GM19193 (cell line): ENCODE measurements around the gene MGAT3.

Source experiments
- POLR2A ChIP-seq: IDR thresholded peaks from 4 replicates; pipeline ENCODE4 v1.6.1; 2011; ENCODE audit not compliant: insufficient read depth, insufficient read length; ENCODE audit errors: extremely low read depth

Gene MGAT3

DNA sequence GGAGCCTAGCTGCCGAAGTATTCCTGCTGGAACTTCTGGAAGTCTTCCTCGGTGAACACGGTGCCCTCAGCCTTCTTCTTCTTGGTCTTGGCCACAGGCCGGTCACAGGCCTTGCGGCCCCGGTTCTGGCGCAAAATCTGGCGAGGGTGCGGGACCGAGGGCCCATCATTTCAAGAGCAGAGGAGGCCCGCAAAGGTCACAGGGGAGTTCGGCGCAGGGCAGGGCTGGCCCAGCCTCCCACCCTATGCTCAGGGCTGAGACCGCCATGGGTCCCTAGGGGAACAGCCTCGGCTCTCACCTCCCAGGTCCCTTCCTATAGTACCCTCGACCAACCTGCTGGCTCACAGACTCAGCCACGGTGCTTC, 72.7 kb downstream of the MGAT3 start:
- no peak for TF ChIP-seq POLR2A

DNA sequence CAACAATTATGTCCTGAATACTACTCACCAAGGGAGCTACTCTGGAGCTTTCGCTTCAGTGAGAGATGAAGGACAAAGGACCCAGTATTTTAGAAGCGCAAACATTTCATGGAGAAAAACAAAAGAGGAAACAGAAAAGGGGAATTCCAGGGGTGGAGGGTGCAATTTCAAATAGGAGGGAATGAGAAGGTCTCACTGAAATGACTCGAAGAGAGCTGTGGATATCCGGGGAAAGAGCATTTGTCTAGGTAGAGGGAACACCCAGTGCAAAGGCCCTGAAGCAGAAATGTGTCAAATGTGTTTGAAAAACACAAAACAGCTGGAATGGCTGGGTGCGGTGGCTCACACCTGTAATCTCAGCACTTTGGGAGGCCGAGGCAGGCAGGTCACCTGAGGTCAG, 73.3 kb downstream of the MGAT3 start:
- TF ChIP-seq POLR2A, result no peak

- no peak for TF ChIP-seq POLR2A
Measured at GRCh38 chr22:39530692-39531331, 74.0 kb downstream of the MGAT3 start.

GRCh38 chr22:39532215-39533073, 75.6 kb downstream of the MGAT3 start, which contains the start of gene RPS19BP1:
TSS of gene RPS19BP1 (minus strand) at chr22:39532748. CDS start at chr22:39532738, 10 bp downstream.
- TF ChIP-seq POLR2A, result peak; percentile 98

DNA sequence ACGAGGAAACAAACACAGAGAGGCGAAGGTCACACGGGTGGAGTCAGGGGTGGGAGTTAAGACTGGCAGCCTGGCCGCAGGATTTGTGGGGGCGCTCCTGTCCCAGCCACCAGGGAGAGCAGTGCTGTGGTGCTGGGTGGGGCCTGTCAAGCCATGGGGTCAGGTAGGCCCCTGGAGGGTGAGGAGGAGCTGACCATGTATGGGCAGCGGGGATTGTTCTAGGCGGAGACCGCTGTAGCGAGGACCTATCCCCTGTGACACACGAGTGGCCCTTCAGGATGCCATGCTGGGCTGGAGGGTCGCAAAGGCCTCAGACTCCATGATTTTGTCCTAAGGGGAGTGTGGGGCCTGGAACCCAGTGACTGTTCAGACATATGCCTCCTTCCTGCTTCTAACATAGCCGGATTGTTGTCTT, 77.3 kb downstream of the MGAT3 start:
- no peak for TF ChIP-seq POLR2A

- TF ChIP-seq POLR2A, result no peak
Measured at GRCh38 chr22:39534591-39535356, 78.0 kb downstream of the MGAT3 start.

- TF ChIP-seq POLR2A, result no peak
Measured at GRCh38 chr22:39535357-39535725, 78.5 kb downstream of the MGAT3 start.

- TF ChIP-seq POLR2A, result no peak
Measured at GRCh38 chr22:39535831-39536449, 79.1 kb downstream of the MGAT3 start.

GRCh38 chr22:39536711-39537110, 79.9 kb downstream of the MGAT3 start:
- TF ChIP-seq POLR2A, result no peak

DNA sequence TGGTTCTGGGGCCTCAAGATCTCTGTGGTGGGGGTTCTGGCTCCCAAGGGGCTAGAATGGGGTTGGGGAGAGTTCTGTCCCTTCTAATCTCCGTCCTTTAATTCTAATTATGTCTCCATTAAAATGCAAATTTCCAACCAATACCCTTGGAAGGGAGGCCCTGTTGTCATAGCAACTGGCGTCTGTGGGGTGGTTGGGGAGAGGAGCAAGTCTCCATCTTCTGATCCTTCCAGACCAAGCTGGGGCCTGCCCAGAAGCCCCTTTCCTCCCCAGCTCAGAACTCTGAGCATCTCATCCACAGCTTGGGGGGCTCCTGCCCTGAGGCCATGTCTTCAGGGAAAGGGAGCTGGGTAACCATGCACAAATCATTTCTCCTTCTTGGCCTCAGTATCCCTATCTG, 81.2 kb downstream of the MGAT3 start:
- no peak for TF ChIP-seq POLR2A
